HepG2 (cell line): ENCODE measurements around the gene CFAP97D1. TPM values are rescaled to one million over a fixed set of nuclear protein-coding genes. Genes with fewer than 3 reads are reported as not detected.

Experiments
- ATAC-seq: fragments of 200-7000 bp; cut with Tn5 transposase; 3 replicates; pipeline ENCODE4 v1.9.1; 2020; ENCODE audit warnings: mild to moderate bottlenecking, moderate library complexity
- BruUV-seq: library from RNA; stranded (reverse); fragments of 400-500 nt; replicated peaks from 2 replicates; lab custom pipeline; 2021; lab: Mats Ljungman, UMichigan
- CTCF ChIA-PET: fragments of 300-600 bp; formaldehyde crosslinking; extraction: SDS; loops from one replicate; lab custom pipeline; 2021; ENCODE audit warnings: low total read pairs, inconsistent platforms, low intra/inter-chr PET ratio; lab: Yijun Ruan, JAX
- POLR2A ChIA-PET: fragments of 350-600 bp; sonication (Branson Sonifier 250); formaldehyde crosslinking; loops from one replicate; lab custom pipeline; 2020; ENCODE audit warnings: antibody characterized with exemption, inconsistent platforms; lab: Yijun Ruan, JAX
- DNase-seq: peaks from one replicate; pipeline ENCODE4 v3.0.0-alpha.2; 2015; ENCODE audit warnings: low spot score
- FAIRE-seq: peaks from 3 replicates; lab custom pipeline; 2011; peaks lifted over from hg19 to GRCh38; lab: Jason Lieb, UNC
- H2AFZ ChIP-seq: one replicate; pipeline ENCODE4 v1.6.1; 2011; ENCODE audit warnings: low read length, inconsistent platforms
- H3K27ac ChIP-seq: fragments of 300-600 bp; 3 replicates; pipeline ENCODE4 v1.8.0; 2011; ENCODE audit warnings: mixed run types, mild to moderate bottlenecking, mixed read lengths, low read length, inconsistent platforms; ENCODE audit not compliant: insufficient read depth; ENCODE audit errors: extremely low read length
- H3K27me3 ChIP-seq, 2 experiments: fragments of 200-600 bp in 1 of 2; 2 replicates in 1 of 2; 3 replicates in 1 of 2; pipeline versions ENCODE4 v1.6.0 to v1.8.0; 2011; ENCODE audit warnings: low read length in 2 of 2, mild to moderate bottlenecking in 2 of 2, moderate library complexity in 2 of 2, inconsistent platforms in 1 of 2; ENCODE audit not compliant: insufficient read depth in 2 of 2, control insufficient read depth in 1 of 2
- H3K36me3 ChIP-seq, 2 experiments: fragments of 200-600 bp in 1 of 2; replicated peaks in 1 of 2; 2 replicates in 1 of 2; 3 replicates in 1 of 2; pipeline versions ENCODE4 v1.5.1 to v1.8.0; 2011; ENCODE audit warnings: low read length in 2 of 2, inconsistent platforms in 1 of 2; ENCODE audit not compliant: insufficient read depth in 2 of 2, control insufficient read depth in 1 of 2
- H3K4me1 ChIP-seq: 2 replicates; pipeline ENCODE4 v1.5.1; 2012; ENCODE audit warnings: low read length, inconsistent platforms; ENCODE audit not compliant: insufficient read depth
- H3K4me2 ChIP-seq: 2 replicates; pipeline ENCODE4 v1.6.0; 2011; ENCODE audit warnings: low read depth, low read length, inconsistent platforms
- H3K4me3 ChIP-seq, 3 experiments: fragments of 200-600 bp in 1 of 3; sonication (generic), shearing (Covaris generic) in 1 of 3; replicated peaks in 1 of 3; 2 replicates each; pipeline ENCODE4 v1.5.1; 2011 to 2016; ENCODE audit warnings: low read length in 3 of 3, inconsistent platforms in 2 of 3, low read depth in 2 of 3, mild to moderate bottlenecking in 2 of 3, control low read depth in 1 of 3, mixed read lengths in 1 of 3; ENCODE audit not compliant: insufficient read depth in 1 of 3
- H3K79me2 ChIP-seq: one replicate; pipeline ENCODE4 v1.6.1; 2011; ENCODE audit warnings: low read length, inconsistent platforms; ENCODE audit not compliant: insufficient read depth
- H3K9ac ChIP-seq: 2 replicates; pipeline ENCODE4 v1.6.0; 2011; ENCODE audit warnings: mild to moderate bottlenecking, low read depth, low read length, inconsistent platforms; ENCODE audit not compliant: insufficient read depth
- H3K9me3 ChIP-seq: 2 replicates; pipeline ENCODE4 v1.5.1; 2012; ENCODE audit warnings: mild to moderate bottlenecking, low read length
- H4K20me1 ChIP-seq: 2 replicates; pipeline ENCODE4 v1.6.0; 2011; ENCODE audit warnings: inconsistent platforms, mild to moderate bottlenecking, low read length, moderate library complexity; ENCODE audit not compliant: insufficient read depth
- CHD2 ChIP-seq: IDR thresholded peaks from 2 replicates; pipeline ENCODE4 v1.6.1; 2011; ENCODE audit warnings: low read depth, low read length, improper control_type of control experiment
- ELF3 ChIP-seq: IDR thresholded peaks from 2 replicates; pipeline ENCODE4 v1.6.1; 2016; ENCODE audit warnings: missing genetic modification reagents, missing compliant biosample characterization
- FOXC1 ChIP-seq: sonication (generic); formaldehyde crosslinking; IDR thresholded peaks from 2 replicates; pipeline ENCODE4 v1.8.0; 2022; ENCODE audit warnings: mild to moderate bottlenecking, missing genetic modification reagents, borderline replicate concordance
- FOXJ3 ChIP-seq: sonication (generic); formaldehyde crosslinking; IDR thresholded peaks from 2 replicates; pipeline ENCODE4 v1.4.0; 2020; ENCODE audit warnings: missing genetic modification reagents, mild to moderate bottlenecking, borderline replicate concordance
- GFI1 ChIP-seq: sonication (generic); formaldehyde crosslinking; IDR thresholded peaks from 2 replicates; pipeline ENCODE4 v1.5.0; 2020; ENCODE audit warnings: missing genetic modification reagents, mild to moderate bottlenecking, borderline replicate concordance
- HMGA1 ChIP-seq: sonication (generic); formaldehyde crosslinking; conservative IDR thresholded peaks from 2 replicates; pipeline ENCODE4 v1.4.0; 2020; ENCODE audit warnings: missing genetic modification reagents
- MEF2D ChIP-seq: sonication (generic); formaldehyde crosslinking; IDR thresholded peaks from 2 replicates; pipeline ENCODE4 v1.5.1; 2020; ENCODE audit warnings: mild to moderate bottlenecking, missing genetic modification reagents
- RXRB ChIP-seq: IDR thresholded peaks from 2 replicates; pipeline ENCODE4 v1.6.1; 2016; ENCODE audit warnings: borderline replicate concordance, missing genetic modification reagents, missing compliant biosample characterization
- SMAD1 ChIP-seq: sonication (generic); formaldehyde crosslinking; IDR thresholded peaks from 2 replicates; pipeline ENCODE4 v1.4.0; 2020; ENCODE audit warnings: missing genetic modification reagents, low read depth, mild to moderate bottlenecking, borderline replicate concordance
- ZBTB3 ChIP-seq: sonication (generic); formaldehyde crosslinking; IDR thresholded peaks from 2 replicates; pipeline ENCODE4 v1.4.0; 2020; ENCODE audit warnings: low read depth, mild to moderate bottlenecking, moderate library complexity, missing genetic modification reagents, borderline replicate concordance
- ZIK1 ChIP-seq: sonication (generic); formaldehyde crosslinking; IDR thresholded peaks from 2 replicates; pipeline ENCODE4 v1.5.0; 2020; ENCODE audit warnings: mild to moderate bottlenecking, low read depth, missing genetic modification reagents, borderline replicate concordance
- ZNF3 ChIP-seq: IDR thresholded peaks from 2 replicates; pipeline ENCODE4 v1.7.0; 2017; ENCODE audit warnings: inconsistent platforms
- ZNF343 ChIP-seq: sonication (generic); formaldehyde crosslinking; IDR thresholded peaks from 2 replicates; pipeline ENCODE4 v1.4.0; 2020; ENCODE audit warnings: mild to moderate bottlenecking, missing genetic modification reagents
- ZNF616 ChIP-seq: sonication (generic); formaldehyde crosslinking; IDR thresholded peaks from 2 replicates; pipeline ENCODE4 v1.5.0; 2020; ENCODE audit warnings: low read depth, mild to moderate bottlenecking, missing genetic modification reagents
- ZSCAN25 ChIP-seq: sonication (generic); formaldehyde crosslinking; IDR thresholded peaks from 2 replicates; pipeline ENCODE4 v1.8.0; 2022; ENCODE audit warnings: mild to moderate bottlenecking, missing genetic modification reagents
- WGBS: methylation state at CpG from one replicate; pipeline ENCODE4 v1.1.6; 2017; ENCODE audit warnings: low lambda C conversion rate; 5-methylcytosine and 5-hydroxymethylcytosine counted together
- in situ Hi-C: cut with HindIII; loops from 2 replicates; pipeline ENCODE4 v1.10.0; 2017; ENCODE audit warnings: low pct_unique_long_range_greater_than_20kb; ENCODE audit not compliant: extremely low pct_ligation_motif_present
- intact Hi-C: fragments of 100-400 bp; cut with micrococcal nuclease; formaldehyde crosslinking; loops from one replicate; pipeline ENCODE4 v1.10.0; 2022; ENCODE audit not compliant: unreplicated experiment
- polyA plus RNA-seq, 8 experiments: library from polyadenylated mRNA; depleted of rRNA in 3 of 8; stranded (reverse) in 7 of 8; unstranded in 1 of 8; fragments of >200 nt; fragmentation: Illumina TruSeq in 4 of 8; extraction: Trizol in 4 of 8; gene quantifications; 2 replicates each; pipeline versions ENCODE4 v1.2.1 to v1.2.3, GENCODE V29; 2011 to 2016; ENCODE audit warnings: low read depth in 4 of 8, missing spikeins in 1 of 8, mixed read lengths in 1 of 8; ENCODE audit not compliant: insufficient read depth in 1 of 8
- total RNA-seq, 5 experiments: library from RNA; depleted of rRNA; stranded (reverse); fragments of >200 nt; fragmentation: Illumina TruSeq; extraction: Trizol; gene quantifications; 2 replicates each; pipeline ENCODE4 v1.2.3, GENCODE V29; 2016; ENCODE audit warnings: low read depth in 1 of 5
- TF ChIP-seq, protein P1 (sequence below): IDR thresholded peaks from 2 replicates; pipeline ENCODE4 v1.6.1; 2016; ENCODE audit warnings: low read depth, borderline replicate concordance
- TF ChIP-seq, protein P2 (sequence below): sonication (generic); formaldehyde crosslinking; IDR thresholded peaks from 2 replicates; pipeline ENCODE4 v1.4.0; 2020; ENCODE audit warnings: missing genetic modification reagents
- TF ChIP-seq, protein P3 (sequence below): sonication (generic); formaldehyde crosslinking; IDR thresholded peaks from 2 replicates; pipeline ENCODE4 v1.5.0; 2020; ENCODE audit warnings: missing genetic modification reagents

CFAP97D1 gene
- total and polyA plus RNA-seq, 2 of the 13 experiments (the other 11 are each of a cell fraction or from before 2014, with no cell fraction given): 0.02 TPM; not detected in 1

DNA sequence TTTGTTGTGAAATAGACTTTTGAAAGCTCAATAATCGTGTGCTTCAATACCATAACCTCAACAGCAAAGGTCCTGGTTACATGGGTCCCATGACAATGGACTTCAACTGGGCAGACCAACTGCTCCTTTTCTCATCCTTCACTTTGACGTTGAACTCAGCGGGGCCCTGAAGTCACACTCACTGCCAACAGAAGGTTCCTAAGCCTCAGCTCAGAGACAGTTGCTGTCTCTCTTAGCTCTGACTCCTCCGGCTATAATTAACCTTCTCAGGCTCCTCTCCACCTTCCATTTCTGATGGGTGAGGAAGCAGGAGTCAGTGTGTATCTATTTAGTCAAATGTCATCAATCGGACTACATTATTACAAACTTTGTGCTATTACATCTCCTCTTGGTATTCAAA lies 28.9 kb downstream of the CFAP97D1 start:
- 82% methylated on average over 5 of the region's 5 CpGs for WGBS
- ChIA-PET CTCF (no interaction called here), POLR2A (no interaction called here)
- Histone ChIP-seq H3K9me3 (no peaks in the 10 kb centered on the region), H3K4me1 (peaks cover under 1% of the 10 kb centered on the region; the same call in 1 of the 2 replicates), H2AFZ (no peak overlapping the region), H3K4me3 (no peak overlapping the region), H3K27me3 (no peaks in the 10 kb centered on the region), H3K9ac (no peak overlapping the region), H3K79me2 (no peaks in the 10 kb centered on the region), H3K27ac (no peak overlapping the region), H3K36me3 (no peaks in the 10 kb centered on the region), H3K4me2 (no peak overlapping the region), H4K20me1 (no peaks in the 10 kb centered on the region)
- TF ChIP-seq SMAD1 (no peak), ZSCAN25 (CRISPR knock-in tag) (no peak), ZNF343 (no peak), ELF3 (CRISPR knock-in tag) (no peak), FOXJ3 (CRISPR knock-in tag) (no peak), ZIK1 (no peak), GFI1 (CRISPR knock-in tag) (no peak), FOXC1 (no peak)
- no TSS peak for BruUV-seq
- in situ Hi-C loops: no loop called here
- FAIRE-seq (no peak), DNase-seq (no peak), ATAC-seq (no peak)
- intact Hi-C loops: no loop called here

DNA sequence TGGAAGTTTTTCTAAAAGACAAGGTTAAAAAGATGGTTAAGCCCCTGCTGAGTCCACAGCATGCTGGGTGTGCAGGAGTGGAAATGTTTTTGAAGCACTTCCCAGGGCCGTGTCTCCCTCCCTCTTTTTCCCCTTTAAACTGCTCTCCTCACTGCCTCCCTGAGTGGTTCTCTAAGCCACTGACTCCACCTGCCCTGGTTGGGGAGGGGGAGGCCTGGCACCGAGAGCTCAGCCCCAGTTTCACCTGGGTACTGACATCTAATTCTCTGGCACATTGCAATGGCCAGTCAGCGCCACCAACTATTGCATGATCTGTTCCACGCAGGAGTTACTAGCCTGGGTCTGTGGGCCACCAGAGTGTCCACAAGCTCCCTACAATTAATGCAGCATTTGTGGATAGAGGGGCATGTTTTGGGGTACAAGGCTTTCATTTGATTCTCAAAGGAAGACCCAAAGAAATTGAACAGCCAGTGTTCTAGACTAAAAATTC lies 30.0 kb downstream of the CFAP97D1 start:
- Histone ChIP-seq H3K27ac (no peak overlapping the region), H3K79me2 (no peaks in the 10 kb centered on the region), H4K20me1 (no peaks in the 10 kb centered on the region), H2AFZ (no peak overlapping the region), H3K9ac (no peak overlapping the region), H3K4me2 (no peak overlapping the region), H3K4me3 (no peak overlapping the region), H3K9me3 (no peaks in the 10 kb centered on the region), H3K36me3 (no peaks in the 10 kb centered on the region), H3K4me1 (no peaks in the 10 kb centered on the region), H3K27me3 (no peaks in the 10 kb centered on the region)
- ChIA-PET POLR2A (no interaction called here), CTCF (no interaction called here)
- no peak for ATAC-seq
- in situ Hi-C loops: no loop called here
- BruUV-seq: no TSS peak
- no peak for FAIRE-seq
- intact Hi-C loops: no loop called here
- 55% methylated on average over 4 of the region's 4 CpGs for WGBS
- DNase-seq: no peak
- TF ChIP-seq RXRB (CRISPR knock-in tag): no peak
- no peak for TF ChIP-seq ZBTB3
- TF ChIP-seq, protein P1, sequence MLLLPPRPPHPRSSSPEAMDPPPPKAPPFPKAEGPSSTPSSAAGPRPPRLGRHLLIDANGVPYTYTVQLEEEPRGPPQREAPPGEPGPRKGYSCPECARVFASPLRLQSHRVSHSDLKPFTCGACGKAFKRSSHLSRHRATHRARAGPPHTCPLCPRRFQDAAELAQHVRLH: no peak
- TF ChIP-seq, protein P2, sequence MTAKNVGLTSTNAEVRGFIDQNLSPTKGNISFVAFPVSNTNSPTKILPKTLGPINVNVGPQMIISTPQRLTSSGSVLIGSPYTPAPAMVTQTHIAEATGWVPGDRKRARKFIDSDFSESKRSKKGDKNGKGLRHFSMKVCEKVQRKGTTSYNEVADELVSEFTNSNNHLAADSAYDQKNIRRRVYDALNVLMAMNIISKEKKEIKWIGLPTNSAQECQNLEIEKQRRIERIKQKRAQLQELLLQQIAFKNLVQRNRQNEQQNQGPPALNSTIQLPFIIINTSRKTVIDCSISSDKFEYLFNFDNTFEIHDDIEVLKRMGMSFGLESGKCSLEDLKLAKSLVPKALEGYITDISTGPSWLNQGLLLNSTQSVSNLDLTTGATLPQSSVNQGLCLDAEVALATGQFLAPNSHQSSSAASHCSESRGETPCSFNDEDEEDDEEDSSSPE (CRISPR knock-in tag): no peak
- no peak for TF ChIP-seq MEF2D (CRISPR knock-in tag)
- TF ChIP-seq CHD2: no peak
- TF ChIP-seq HMGA1 (CRISPR knock-in tag): no peak
- TF ChIP-seq, protein P3, sequence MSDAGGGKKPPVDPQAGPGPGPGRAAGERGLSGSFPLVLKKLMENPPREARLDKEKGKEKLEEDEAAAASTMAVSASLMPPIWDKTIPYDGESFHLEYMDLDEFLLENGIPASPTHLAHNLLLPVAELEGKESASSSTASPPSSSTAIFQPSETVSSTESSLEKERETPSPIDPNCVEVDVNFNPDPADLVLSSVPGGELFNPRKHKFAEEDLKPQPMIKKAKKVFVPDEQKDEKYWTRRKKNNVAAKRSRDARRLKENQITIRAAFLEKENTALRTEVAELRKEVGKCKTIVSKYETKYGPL (CRISPR knock-in tag): no peak
- TF ChIP-seq ZNF3 (CRISPR knock-in tag): no peak
- no peak for TF ChIP-seq ZNF616 (CRISPR knock-in tag)
